ENCODE data around the gene PRSS36.
A peak's percentile ranks its signal among the peaks of the same experiment; 100 is the strongest.

Gene PRSS36

GRCh38 chr16:31186176-31186575 is 36.3 kb upstream of the PRSS36 start:
- H3K4me3 ChIP-seq (ENCODE audit: low read depth in 1 of 2, low read length in 1 of 2) = peak overlapping the region; percentile 38 to 42
- H3K4me1 ChIP-seq (ENCODE audit: control insufficient read depth in 1 of 2, insufficient read depth in 1 of 2, low read depth in 1 of 2, low read length in 1 of 2) = peaks cover 36 to 47% of the 10 kb centered on the region in 2 experiments
- H3K27ac ChIP-seq = peak overlapping the region; percentile 84
- H3K36me3 ChIP-seq = peaks cover 87% of the 10 kb centered on the region
- H3K27me3 ChIP-seq = no peaks in the 10 kb centered on the region
- TF ChIP-seq CTCF (IDR thresholded peaks at IDR 0.05) = no peak
- H3K9me3 ChIP-seq = no peaks in the 10 kb centered on the region

- peak overlapping the region; percentile 84 for H3K27ac ChIP-seq
- H3K4me1 ChIP-seq (ENCODE audit: control insufficient read depth in 1 of 2, insufficient read depth in 1 of 2, low read depth in 1 of 2, low read length in 1 of 2) = peaks cover 41 to 51% of the 10 kb centered on the region in 2 experiments
- peak overlapping the region in 1 of 2 experiments; percentile 38 for H3K4me3 ChIP-seq (ENCODE audit: low read depth in 1 of 2, low read length in 1 of 2)
- no peaks in the 10 kb centered on the region for H3K9me3 ChIP-seq
- peaks cover 79% of the 10 kb centered on the region for H3K36me3 ChIP-seq
- no peak for TF ChIP-seq CTCF (IDR thresholded peaks at IDR 0.05)
- no peaks in the 10 kb centered on the region for H3K27me3 ChIP-seq
Measured at GRCh38 chr16:31185339-31185738, 35.5 kb upstream of the PRSS36 start.

- Histone ChIP-seq H3K36me3 (peaks cover 74% of the 10 kb centered on the region), H3K4me1 (ENCODE audit: control insufficient read depth in 1 of 2, insufficient read depth in 1 of 2, low read depth in 1 of 2, low read length in 1 of 2) (peaks cover 41 to 51% of the 10 kb centered on the region in 2 experiments), H3K27me3 (no peaks in the 10 kb centered on the region), H3K9me3 (no peaks in the 10 kb centered on the region), H3K4me3 (ENCODE audit: low read depth in 1 of 2, low read length in 1 of 2) (no peak overlapping the region), H3K27ac (peak overlapping the region; percentile 84)
- TF ChIP-seq CTCF (IDR thresholded peaks at IDR 0.05) = no peak
Measured at GRCh38 chr16:31184888-31185287, 35.0 kb upstream of the PRSS36 start.

GRCh38 chr16:31183432-31184428 is 33.9 kb upstream of the PRSS36 start:
- Histone ChIP-seq H3K27ac (peak overlapping the region; percentile 93), H3K27me3 (no peaks in the 10 kb centered on the region), H3K9me3 (no peaks in the 10 kb centered on the region), H3K4me3 (ENCODE audit: low read depth in 1 of 2, low read length in 1 of 2) (no peak overlapping the region), H3K4me1 (ENCODE audit: control insufficient read depth in 1 of 2, insufficient read depth in 1 of 2, low read depth in 1 of 2, low read length in 1 of 2) (peaks cover 52 to 58% of the 10 kb centered on the region in 2 experiments), H3K36me3 (peaks cover 63% of the 10 kb centered on the region)
- TF ChIP-seq CTCF (IDR thresholded peaks at IDR 0.05) = no peak

GRCh38 chr16:31182391-31182790 is 32.5 kb upstream of the PRSS36 start:
- TF ChIP-seq CTCF (IDR thresholded peaks at IDR 0.05) = no peak
- no peaks in the 10 kb centered on the region for H3K9me3 ChIP-seq
- peaks cover 54 to 62% of the 10 kb centered on the region in 2 experiments for H3K4me1 ChIP-seq (ENCODE audit: control insufficient read depth in 1 of 2, insufficient read depth in 1 of 2, low read depth in 1 of 2, low read length in 1 of 2)
- H3K36me3 ChIP-seq = peaks cover 49% of the 10 kb centered on the region
- H3K27me3 ChIP-seq = no peaks in the 10 kb centered on the region
- peak overlapping the region; percentile 93 for H3K27ac ChIP-seq
- peak overlapping the region; percentile 94 to 96 for H3K4me3 ChIP-seq (ENCODE audit: low read depth in 1 of 2, low read length in 1 of 2)
